Muscle of leg (tissue), 16 donors: ENCODE results near the gene PNMA8C. TPM values are rescaled to one million over a fixed set of nuclear protein-coding genes. Genes with fewer than 3 reads are reported as not detected.

ENCODE experiments used
- DNase-seq: peaks from one replicate; pipeline ENCODE4 v3.0.0; 2013
- H3K27ac ChIP-seq: one replicate; pipeline ENCODE4 v1.5.1; 2013; ENCODE audit warnings: mild to moderate bottlenecking, low read length, control low read depth
- H3K27me3 ChIP-seq: one replicate; pipeline ENCODE4 v1.6.1; 2013; ENCODE audit warnings: low read length; ENCODE audit not compliant: control insufficient read depth, insufficient read depth
- H3K36me3 ChIP-seq: one replicate; pipeline ENCODE4 v1.6.1; 2013; ENCODE audit warnings: low read length; ENCODE audit not compliant: control insufficient read depth, insufficient read depth
- H3K4me1 ChIP-seq: one replicate; pipeline ENCODE4 v1.6.1; 2013; ENCODE audit warnings: low read length; ENCODE audit not compliant: control insufficient read depth, insufficient read depth
- H3K4me3 ChIP-seq: one replicate; pipeline ENCODE4 v1.5.1; 2013; ENCODE audit warnings: low read length, control low read depth
- H3K9me3 ChIP-seq: replicated peaks from 2 replicates; pipeline ENCODE4 v1.6.1; 2013; ENCODE audit warnings: low read depth, low read length; ENCODE audit not compliant: control insufficient read depth
- WGBS: methylation state at CpG from one replicate; pipeline ENCODE4 v1.1.5; 2013; ENCODE audit warnings: missing lambda C conversion rate; ENCODE audit not compliant: insufficient coverage; 5-methylcytosine and 5-hydroxymethylcytosine counted together
- long read RNA-seq, 11 donors: transcript quantifications; one replicate each; lab custom pipeline, GENCODE V29; 2026
- polyA plus RNA-seq, 8 donors: library from polyadenylated mRNA; unstranded; fragments of 120-200 nt; gene quantifications; one replicate each; pipeline versions ENCODE4 v1.2.1 to v1.2.3, GENCODE V29; 2013; ENCODE audit warnings: inconsistent platforms in 1 of 8, low replicate concordance in 1 of 8; ENCODE audit not compliant: insufficient read length in 8 of 8, insufficient read depth in 1 of 8
- total RNA-seq: library from RNA; stranded (reverse); fragments of 120-200 nt; gene quantifications from one replicate; pipeline ENCODE4 v1.2.4, GENCODE V29; 2013

Gene PNMA8C
- total RNA-seq (0.44 TPM), polyA plus RNA-seq (under 1 TPM; 0.18 to 0.53 (median 0.33) TPM)
- long read RNA-seq, donor 1, result 0 reads
- long read RNA-seq, donor 2, result 0 reads
- long read RNA-seq, donor 3, full-length matches to known transcripts, result 1 of 1 reads
- long read RNA-seq, donor 3, partial matches to known transcripts, result 0 of 1 reads
- long read RNA-seq, donor 3, other reads (novel, unspliced or antisense), result 0 of 1 reads
- long read RNA-seq, donor 4, full-length matches to known transcripts, result 1 of 1 reads
- long read RNA-seq, donor 4, partial matches to known transcripts, result 0 of 1 reads
- long read RNA-seq, donor 4, other reads (novel, unspliced or antisense), result 0 of 1 reads
- long read RNA-seq, donor 5, full-length matches to known transcripts, result 1 of 1 reads
- long read RNA-seq, donor 5, partial matches to known transcripts, result 0 of 1 reads
- long read RNA-seq, donor 5, other reads (novel, unspliced or antisense), result 0 of 1 reads
- long read RNA-seq, donor 6, full-length matches to known transcripts, result 1 of 1 reads
- long read RNA-seq, donor 6, partial matches to known transcripts, result 0 of 1 reads
- long read RNA-seq, donor 6, other reads (novel, unspliced or antisense), result 0 of 1 reads
- long read RNA-seq, donor 7, result 0 reads
- long read RNA-seq, donor 8, full-length matches to known transcripts, result 1 of 1 reads
- long read RNA-seq, donor 8, partial matches to known transcripts, result 0 of 1 reads
- long read RNA-seq, donor 8, other reads (novel, unspliced or antisense), result 0 of 1 reads
- long read RNA-seq, donor 9, result 0 reads
- long read RNA-seq, donor 10, full-length matches to known transcripts, result 1 of 1 reads
- long read RNA-seq, donor 10, partial matches to known transcripts, result 0 of 1 reads
- long read RNA-seq, donor 10, other reads (novel, unspliced or antisense), result 0 of 1 reads
- long read RNA-seq, donor 11, full-length matches to known transcripts, result 1 of 1 reads
- long read RNA-seq, donor 11, partial matches to known transcripts, result 0 of 1 reads
- long read RNA-seq, donor 11, other reads (novel, unspliced or antisense), result 0 of 1 reads

GRCh38 chr19:46428239-46429135, at the start of gene PNMA8C:
Gene PNMA8C, minus strand, starts transcription at chr19:46428936. Its CDS starts 577 bp downstream, at chr19:46428359.
- H3K9me3 ChIP-seq, result no peaks in the 10 kb centered on the region
- H3K4me3 ChIP-seq, result peak within 1 kb of the TSS; percentile 33
- H3K27ac ChIP-seq, result no peak within 1 kb of the TSS
- no peaks in the 10 kb centered on the region for H3K27me3 ChIP-seq
- peaks cover 25% of the 10 kb centered on the region for H3K4me1 ChIP-seq
- no peaks in the 10 kb centered on the region for H3K36me3 ChIP-seq
- DNase-seq, result peak; percentile 86
- WGBS, result 22% methylated on average over 50 of the region's 52 CpGs

GRCh38 chr19:46475986-46476385, 47.2 kb upstream of the PNMA8C start:
- H3K4me3 ChIP-seq, result no peak overlapping the region
- no CpG with 5 or more reads among the region's 2 CpGs for WGBS
- DNase-seq, result no peak
- no peaks in the 10 kb centered on the region for H3K36me3 ChIP-seq
- H3K27me3 ChIP-seq, result no peaks in the 10 kb centered on the region
- no peaks in the 10 kb centered on the region for H3K9me3 ChIP-seq
- no peak overlapping the region for H3K27ac ChIP-seq
- H3K4me1 ChIP-seq, result peaks cover 50% of the 10 kb centered on the region

GRCh38 chr19:46474211-46474610, 45.5 kb upstream of the PNMA8C start:
- WGBS, result 89% methylated on average over 6 of the region's 8 CpGs
- H3K4me3 ChIP-seq, result no peak overlapping the region
- no peak overlapping the region for H3K27ac ChIP-seq
- no peak for DNase-seq
- H3K27me3 ChIP-seq, result peaks cover 3% of the 10 kb centered on the region
- H3K36me3 ChIP-seq, result peaks cover 5% of the 10 kb centered on the region
- H3K4me1 ChIP-seq, result peaks cover 54% of the 10 kb centered on the region
- no peaks in the 10 kb centered on the region for H3K9me3 ChIP-seq

- H3K27ac ChIP-seq, result peak overlapping the region; percentile 95
- H3K4me3 ChIP-seq, result no peak overlapping the region
- 80% methylated on average over 2 of the region's 4 CpGs for WGBS
- DNase-seq, result peak; percentile 16
- H3K27me3 ChIP-seq, result peaks cover 3% of the 10 kb centered on the region
- H3K36me3 ChIP-seq, result peaks cover 14% of the 10 kb centered on the region
- no peaks in the 10 kb centered on the region for H3K9me3 ChIP-seq
- H3K4me1 ChIP-seq, result peaks cover 53% of the 10 kb centered on the region
Measured at GRCh38 chr19:46472592-46472991, 43.9 kb upstream of the PNMA8C start.

- 50% methylated on average over 7 of the region's 11 CpGs for WGBS
- peak; percentile 59 for DNase-seq
- peaks cover 15% of the 10 kb centered on the region for H3K36me3 ChIP-seq
- H3K27me3 ChIP-seq, result peaks cover 3% of the 10 kb centered on the region
- no peaks in the 10 kb centered on the region for H3K9me3 ChIP-seq
- peak overlapping the region; percentile 95 for H3K27ac ChIP-seq
- peak overlapping the region; percentile 61 for H3K4me3 ChIP-seq
- H3K4me1 ChIP-seq, result peaks cover 57% of the 10 kb centered on the region
Measured at GRCh38 chr19:46471811-46472543, 43.2 kb upstream of the PNMA8C start.

GRCh38 chr19:46471116-46471733, 42.5 kb upstream of the PNMA8C start, which contains the start of gene PNMA8A:
Gene PNMA8A, minus strand, starts transcription at chr19:46471563. Its CDS starts 528 bp downstream, at chr19:46471035.
- Histone ChIP-seq H3K9me3 (no peaks in the 10 kb centered on the region), H3K36me3 (peaks cover 15% of the 10 kb centered on the region), H3K4me1 (peaks cover 58% of the 10 kb centered on the region), H3K4me3 (peak within 1 kb of the TSS; percentile 61), H3K27ac (peak within 1 kb of the TSS; percentile 95), H3K27me3 (peaks cover 3% of the 10 kb centered on the region)
- peak; percentile 96 for DNase-seq
- 1% methylated on average over 56 of the region's 57 CpGs for WGBS

- peak overlapping the region; percentile 95 for H3K27ac ChIP-seq
Measured at GRCh38 chr19:46470376-46470775, 41.6 kb upstream of the PNMA8C start.

GRCh38 chr19:46469541-46470185, 40.9 kb upstream of the PNMA8C start:
- no peak overlapping the region for H3K4me3 ChIP-seq
- H3K27ac ChIP-seq, result no peak overlapping the region
- peaks cover 57% of the 10 kb centered on the region for H3K4me1 ChIP-seq
- peaks cover 21% of the 10 kb centered on the region for H3K36me3 ChIP-seq
- peak; percentile 13 for DNase-seq
- no peaks in the 10 kb centered on the region for H3K9me3 ChIP-seq
- 96% methylated on average over 17 of the region's 18 CpGs for WGBS
- H3K27me3 ChIP-seq, result peaks cover 3% of the 10 kb centered on the region

More at GRCh38 chr19:46470376-46470775, 41.6 kb upstream of the PNMA8C start:
- Histone ChIP-seq H3K27me3 (peaks cover 3% of the 10 kb centered on the region), H3K36me3 (peaks cover 15% of the 10 kb centered on the region), H3K9me3 (no peaks in the 10 kb centered on the region), H3K4me3 (peak overlapping the region; percentile 61), H3K4me1 (peaks cover 57% of the 10 kb centered on the region)
- no peak for DNase-seq
- WGBS, result 84% methylated on average over 4 of the region's 10 CpGs
